ENCODE results near the gene GPN2.
A peak's percentile ranks its signal among the peaks of the same experiment; 100 is the strongest.

GPN2 gene

DNA sequence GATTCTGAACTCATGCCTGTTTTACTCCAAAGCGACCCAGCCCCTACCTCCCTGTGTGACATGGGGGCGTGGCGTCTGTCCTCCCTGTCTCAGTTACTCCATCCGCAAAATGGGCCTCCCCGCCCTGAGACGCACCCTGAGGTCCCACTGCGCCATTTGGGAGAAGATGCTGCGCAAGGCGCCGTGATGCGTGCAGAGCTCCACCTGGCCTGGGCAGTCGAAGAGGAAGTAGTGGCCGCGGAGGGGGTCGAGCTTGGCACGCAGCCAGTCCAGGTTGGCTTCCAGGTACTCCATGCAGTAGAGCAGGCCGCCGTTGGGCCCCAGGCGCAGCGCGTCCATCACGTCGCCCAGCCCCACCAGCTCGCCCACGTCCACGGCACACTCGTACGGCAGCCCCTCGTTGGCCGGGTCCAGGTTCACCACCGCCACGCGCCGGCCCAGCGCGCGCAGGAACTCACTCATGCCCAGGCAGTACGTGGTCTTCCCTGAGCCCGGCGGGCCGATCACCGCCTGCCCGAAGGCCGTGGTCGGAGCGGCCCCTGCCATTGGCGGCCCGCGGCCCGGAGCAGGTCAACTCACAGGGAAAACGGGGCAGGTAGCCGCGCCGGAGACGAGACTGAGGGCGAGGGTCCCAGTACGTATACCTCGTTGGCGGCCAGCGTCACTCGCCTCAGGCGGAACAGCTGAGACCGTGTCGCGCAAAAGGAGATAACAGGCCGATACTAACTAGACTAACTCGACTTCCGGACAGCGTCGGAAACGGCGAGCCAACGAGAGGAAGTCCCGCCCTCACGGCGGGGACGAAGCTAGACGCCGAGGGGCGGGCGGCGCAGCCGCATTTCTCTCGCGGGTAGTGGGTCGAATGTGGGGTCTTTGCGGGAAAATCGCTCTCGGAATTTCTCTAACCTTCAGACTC is at the start of gene GPN2:
GPN2 (minus strand) TSS at position 733 of the 916 bp plus-strand sequence; CDS start at position 546, 187 bp downstream.
- DNase-seq = peak; percentile 81

GRCh38 chr1:26938659-26939025 is 48.6 kb upstream of the GPN2 start:
- no peak for DNase-seq

DNA sequence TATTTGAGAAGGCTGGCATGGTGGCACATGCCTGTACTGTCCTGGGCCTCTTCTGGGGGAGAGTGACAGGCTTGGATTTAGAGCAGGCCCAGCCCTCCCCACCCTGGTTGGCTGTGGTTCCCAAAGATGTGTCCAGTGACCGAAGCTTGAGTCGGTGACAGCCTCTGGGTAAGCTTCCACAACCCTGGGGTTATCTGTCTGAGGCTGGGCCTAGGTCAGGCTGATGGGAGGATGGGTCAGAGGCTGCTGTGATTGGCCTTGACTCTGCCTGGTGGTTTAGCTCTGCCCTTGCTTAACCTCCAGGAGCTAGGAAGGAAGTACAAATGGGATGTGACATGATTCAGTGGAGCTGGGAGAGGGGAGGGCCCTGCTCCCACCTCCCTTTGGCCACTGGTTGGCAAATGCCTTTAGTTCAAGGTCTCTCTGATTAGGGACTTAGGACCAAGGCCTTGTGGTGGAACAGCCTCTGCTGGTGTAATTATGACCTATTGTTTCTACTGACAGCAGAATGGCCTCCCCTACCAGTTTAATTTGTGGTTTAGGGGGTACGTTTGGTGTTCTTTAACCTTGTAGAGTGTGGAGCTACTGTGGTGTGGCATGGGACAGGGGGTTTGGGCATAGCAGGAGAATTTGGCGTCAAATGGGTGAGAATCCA is 48.0 kb upstream of the GPN2 start:
- no peak for DNase-seq

- DNase-seq = no peak
Measured at GRCh38 chr1:26936823-26937222, 46.7 kb upstream of the GPN2 start.

- no peak for DNase-seq
Measured at GRCh38 chr1:26932531-26932930, 42.4 kb upstream of the GPN2 start.

DNA sequence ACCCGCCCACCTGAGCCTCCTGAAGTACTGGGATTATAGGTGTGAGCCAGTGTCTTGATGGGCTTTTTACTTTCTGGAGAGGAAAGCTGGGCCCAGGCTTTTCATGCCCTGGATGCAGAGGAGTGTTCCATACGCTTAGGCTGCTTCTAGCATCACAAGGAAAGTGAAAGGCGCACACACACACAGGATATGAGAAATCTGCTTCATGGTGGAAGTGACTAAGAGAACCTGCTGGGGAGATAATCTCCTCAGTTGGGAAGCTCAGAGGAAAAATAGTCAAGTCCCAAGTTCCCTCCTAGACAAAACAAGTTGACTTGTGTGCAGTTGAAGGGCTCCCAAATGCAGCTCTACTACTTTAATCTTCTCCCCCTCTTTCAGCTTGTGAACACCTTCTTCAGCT is 33.6 kb upstream of the GPN2 start:
- DNase-seq = no peak

GRCh38 chr1:26922901-26923300 is 32.8 kb upstream of the GPN2 start:
- DNase-seq = no peak

- DNase-seq = no peak
Measured at GRCh38 chr1:26922431-26922729, 32.3 kb upstream of the GPN2 start.

GRCh38 chr1:26921540-26922430 is 31.7 kb upstream of the GPN2 start, which contains the start of gene NUDC:
TSS of gene NUDC (plus strand) at chr1:26921743. CDS start at chr1:26921849, 106 bp downstream.
- peak; percentile 98 for DNase-seq

GRCh38 chr1:26921126-26921539 is 31.1 kb upstream of the GPN2 start:
- DNase-seq = no peak

DNA sequence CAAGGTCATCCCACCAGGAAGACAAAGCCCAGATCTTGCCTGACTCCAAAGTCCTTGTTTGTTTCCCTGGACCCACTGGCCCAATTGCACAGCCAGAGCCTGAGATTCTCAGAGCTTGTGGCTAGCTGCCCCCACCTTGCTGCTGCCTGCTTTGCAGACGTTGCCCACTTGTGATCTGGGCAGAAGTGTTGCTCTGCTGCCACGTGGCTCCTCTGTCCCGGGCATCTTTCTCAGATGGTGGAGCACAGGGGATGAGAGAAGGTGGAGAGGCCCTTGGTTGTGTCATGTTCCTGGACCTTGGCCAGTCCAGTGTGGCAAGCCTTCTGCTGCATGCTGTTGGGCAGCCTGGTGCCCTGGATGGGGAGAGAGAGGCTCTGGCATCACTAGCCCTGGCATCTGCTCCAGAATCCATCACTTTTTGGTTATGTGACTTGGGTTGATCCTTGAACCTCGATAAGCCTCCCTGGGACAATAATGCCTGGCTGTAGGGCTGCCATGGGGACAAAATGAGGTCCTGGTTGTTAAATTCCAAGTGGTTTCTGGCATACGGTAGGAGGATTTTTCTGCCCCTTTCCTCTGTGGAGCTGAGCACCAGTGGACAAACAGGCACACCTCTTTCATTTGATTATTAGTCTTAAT is 25.2 kb upstream of the GPN2 start:
- DNase-seq = no peak

GRCh38 chr1:26913754-26914619 is 23.9 kb upstream of the GPN2 start, which contains the start of gene NR0B2:
TSS of gene NR0B2 (minus strand) at chr1:26913975. CDS start at chr1:26913940, 35 bp downstream.
- peak; percentile 97 for DNase-seq

GRCh38 chr1:26913389-26913753 is 23.3 kb upstream of the GPN2 start:
- DNase-seq = peak; percentile 4

GRCh38 chr1:26912147-26912490 is 22.0 kb upstream of the GPN2 start:
- no peak for DNase-seq

DNA sequence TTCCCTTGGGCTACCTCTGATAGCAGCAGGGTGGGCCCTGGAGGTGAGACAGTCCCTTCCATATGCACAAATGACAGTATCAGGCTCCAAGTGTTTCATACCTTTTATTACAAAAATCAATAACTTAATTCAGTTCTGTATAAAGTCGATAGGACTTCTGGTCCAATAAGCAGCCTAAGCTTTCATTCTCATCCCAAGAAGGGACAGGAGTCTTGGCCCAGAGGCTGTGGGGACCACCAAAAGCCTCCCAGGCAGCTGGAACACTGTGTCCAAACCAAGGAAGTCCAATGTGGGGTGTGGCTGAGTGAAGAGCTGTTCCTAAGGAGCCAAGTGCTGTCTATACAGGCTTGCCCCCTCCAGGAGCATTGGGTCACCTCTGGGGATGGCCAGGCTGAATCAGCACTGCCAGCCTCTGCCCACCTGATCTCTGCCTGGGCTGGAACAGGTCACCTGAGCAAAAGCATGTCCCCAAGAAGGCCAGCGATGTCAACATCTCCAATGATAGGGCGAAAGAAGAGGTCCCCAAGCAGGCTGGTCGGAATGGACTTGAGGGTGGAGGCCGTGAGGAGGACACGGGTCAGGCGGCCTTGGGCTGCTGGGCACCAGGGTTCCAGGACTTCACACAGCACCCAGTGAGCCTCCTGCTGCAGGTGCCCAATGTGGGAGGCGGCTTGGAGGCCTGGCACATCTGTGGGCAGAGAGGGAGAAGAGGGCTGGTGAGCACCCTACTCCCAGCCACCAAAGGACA is 21.5 kb upstream of the GPN2 start:
- DNase-seq = no peak

GRCh38 chr1:26910343-26911160 is 20.5 kb upstream of the GPN2 start:
- DNase-seq = no peak

DNA sequence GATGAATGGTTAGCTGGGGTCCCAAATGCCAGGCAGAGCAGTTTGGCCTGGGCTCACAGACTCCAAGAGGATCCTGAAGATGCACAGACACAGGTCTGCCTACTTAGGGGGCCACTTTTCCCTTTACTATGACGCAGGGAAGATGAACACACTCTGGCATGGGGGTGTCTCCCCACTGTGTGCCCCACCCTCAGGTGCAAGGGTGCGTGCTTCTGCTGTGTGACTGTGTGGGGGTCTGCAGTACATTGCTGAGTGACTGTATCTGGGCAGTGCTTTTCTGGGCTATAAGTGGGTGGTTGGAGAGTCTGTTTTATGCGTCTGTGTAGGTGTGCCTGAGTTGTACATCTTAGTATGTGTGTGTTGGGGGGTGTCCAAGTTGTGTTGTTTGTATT is 19.9 kb upstream of the GPN2 start:
- no peak for DNase-seq

- no peak for DNase-seq
Measured at GRCh38 chr1:26907071-26907917, 17.2 kb upstream of the GPN2 start.

- DNase-seq = no peak
Measured at GRCh38 chr1:26900815-26901511, 10.9 kb upstream of the GPN2 start.

Measured in NCI-H345 (cell line).